Measurements from ENCODE around the gene GON4L. TPM values are rescaled to one million over a fixed set of nuclear protein-coding genes. Genes with fewer than 3 reads are reported as not detected.
"Not testable (repeated sequence)": the region's sequence is repeated elsewhere in the genome, so short reads cannot be mapped to it uniquely, and the experiment has no call there.

GON4L gene
- total RNA-seq, 1 donor from 2014 or later, result 89.5 TPM

GRCh38 chr1:155776414-155776813 lies 80.6 kb downstream of the GON4L start:
- H3K36me3 Mint-ChIP-seq (ENCODE audit: low read depth), result peaks cover 69% of the 10 kb centered on the region
- no peak for ATAC-seq (ENCODE audit: low read depth)
- CTCF ChIA-PET, result interaction anchor here (0.6 kb wide), 1 partner anchor 46 kb away, joined by 3 read pairs; no protein-coding TSS in a partner anchor
- POLR2A ChIA-PET, result no interaction called here
- no peak overlapping the region for H3K27ac Mint-ChIP-seq
- H3K9me3 Mint-ChIP-seq, result no peaks in the 10 kb centered on the region
- no peaks in the 10 kb centered on the region for H3K4me1 Mint-ChIP-seq
- TF ChIP-seq CTCF (IDR thresholded peaks at IDR 0.05), result no peak
- H3K4me3 Mint-ChIP-seq, result no peak overlapping the region
- no peaks in the 10 kb centered on the region for H3K27me3 Mint-ChIP-seq
- DNase-seq, result no peak
- intact Hi-C loops (cut with micrococcal nuclease), result no loop called here

DNA sequence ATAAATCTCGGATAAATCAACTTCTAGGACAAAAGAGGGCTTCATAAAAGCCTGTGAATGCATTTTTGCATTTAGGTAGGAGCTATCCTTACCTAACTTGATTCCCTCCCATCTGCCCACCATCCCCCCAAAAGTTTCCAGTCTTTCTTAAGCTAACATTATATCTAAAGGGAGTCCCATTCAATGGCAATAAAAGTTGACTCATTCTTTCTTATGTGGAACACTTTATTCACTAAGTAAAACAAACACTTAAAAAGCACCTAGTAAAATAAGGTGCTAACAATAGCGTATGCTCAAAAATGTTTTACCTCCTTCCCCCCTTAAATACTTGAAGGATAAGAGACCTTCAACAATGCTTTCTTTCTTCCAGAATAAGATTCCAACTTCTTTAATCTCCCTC lies 83.8 kb downstream of the GON4L start:
- intact Hi-C loops (cut with micrococcal nuclease), result no loop called here
- Mint-ChIP-seq H3K9me3 (no peaks in the 10 kb centered on the region), H3K27ac (no peak overlapping the region), H3K36me3 (ENCODE audit: low read depth) (peaks cover 86% of the 10 kb centered on the region), H3K4me3 (no peak overlapping the region), H3K4me1 (no peaks in the 10 kb centered on the region), H3K27me3 (no peaks in the 10 kb centered on the region)
- ChIA-PET POLR2A (no interaction called here), CTCF (no interaction called here)
- no peak for ATAC-seq (ENCODE audit: low read depth)
- no peak for DNase-seq
- TF ChIP-seq CTCF (IDR thresholded peaks at IDR 0.05), result no peak

DNA sequence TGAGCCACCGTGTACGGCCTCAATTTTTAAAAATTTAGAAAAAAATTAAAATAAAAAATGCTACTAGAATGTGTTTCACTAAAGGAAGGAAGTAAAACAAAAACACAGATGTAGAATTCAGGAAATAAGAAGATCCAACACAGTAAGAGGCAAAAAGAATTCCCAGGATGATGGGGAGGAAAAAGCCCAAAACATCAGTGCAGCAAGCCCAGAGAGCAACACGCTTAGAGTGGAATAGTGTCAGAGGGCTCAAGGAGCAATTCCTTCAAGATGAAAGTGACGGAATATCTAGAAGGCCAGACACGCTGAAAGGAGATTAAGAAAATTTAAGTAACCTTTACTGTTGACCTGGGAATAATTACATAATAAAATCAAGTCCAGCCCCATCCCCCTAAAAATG lies 87.8 kb downstream of the GON4L start:
- ChIA-PET CTCF (no interaction called here), POLR2A (no interaction called here)
- H3K4me3 Mint-ChIP-seq, result no peak overlapping the region
- H3K36me3 Mint-ChIP-seq (ENCODE audit: low read depth), result peaks cover 84% of the 10 kb centered on the region
- DNase-seq (no peak), ATAC-seq (ENCODE audit: low read depth) (no peak)
- no peak for TF ChIP-seq CTCF (IDR thresholded peaks at IDR 0.05)
- H3K27ac Mint-ChIP-seq, result no peak overlapping the region
- no peaks in the 10 kb centered on the region for H3K9me3 Mint-ChIP-seq
- intact Hi-C loops (cut with micrococcal nuclease), result no loop called here
- no peaks in the 10 kb centered on the region for H3K27me3 Mint-ChIP-seq
- H3K4me1 Mint-ChIP-seq, result no peaks in the 10 kb centered on the region

- POLR2A ChIA-PET, result interaction anchor here (0.5 kb wide), 1 partner anchor 1833 kb away, joined by 3 read pairs; no protein-coding TSS in a partner anchor
- H3K9me3 Mint-ChIP-seq; H3K4me3 Mint-ChIP-seq; intact Hi-C loops (cut with micrococcal nuclease); DNase-seq; CTCF ChIA-PET; ATAC-seq (ENCODE audit: low read depth); H3K27me3 Mint-ChIP-seq; H3K27ac Mint-ChIP-seq; H3K4me1 Mint-ChIP-seq: not testable (repeated sequence)
- peaks cover 84% of the 10 kb centered on the region for H3K36me3 Mint-ChIP-seq (ENCODE audit: low read depth)
Observed at GRCh38 chr1:155767399-155767989, 89.5 kb downstream of the GON4L start.

DNA sequence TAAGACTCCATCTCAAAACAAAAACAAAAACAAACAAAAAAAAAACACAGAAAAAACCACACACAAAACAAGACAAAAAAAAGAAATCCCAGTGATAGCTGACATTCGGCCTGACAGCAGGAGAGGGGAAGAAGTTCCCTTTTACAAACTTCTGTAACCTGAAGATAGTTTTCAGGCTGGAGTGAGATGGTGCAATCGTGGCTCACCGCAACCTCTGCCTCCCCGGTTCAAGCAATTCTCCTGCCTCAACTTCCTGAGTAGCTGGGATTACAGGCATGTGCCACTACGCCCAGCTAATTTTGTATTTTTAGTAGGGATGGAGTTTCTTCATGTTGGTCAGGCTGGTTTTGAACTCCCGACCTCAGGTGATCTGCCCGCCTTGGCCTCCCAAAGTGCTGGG lies 93.0 kb downstream of the GON4L start:
- H3K27me3 Mint-ChIP-seq; ATAC-seq (ENCODE audit: low read depth); intact Hi-C loops (cut with micrococcal nuclease); DNase-seq; H3K27ac Mint-ChIP-seq; CTCF ChIA-PET; H3K9me3 Mint-ChIP-seq; H3K4me3 Mint-ChIP-seq: not testable (repeated sequence)
- peaks cover 82% of the 10 kb centered on the region for H3K36me3 Mint-ChIP-seq (ENCODE audit: low read depth)
- peaks cover 10% of the 10 kb centered on the region for H3K4me1 Mint-ChIP-seq
- POLR2A ChIA-PET, result interaction anchor here (0.7 kb wide), 1 partner anchor 395 kb away, joined by 3 read pairs; no protein-coding TSS in a partner anchor

GRCh38 chr1:155763090-155763815 lies 93.8 kb downstream of the GON4L start:
- DNase-seq; H3K9me3 Mint-ChIP-seq; H3K4me3 Mint-ChIP-seq; H3K27me3 Mint-ChIP-seq; H3K27ac Mint-ChIP-seq; ATAC-seq (ENCODE audit: low read depth); intact Hi-C loops (cut with micrococcal nuclease); CTCF ChIA-PET: not testable (repeated sequence)
- H3K4me1 Mint-ChIP-seq, result peaks cover 10% of the 10 kb centered on the region
- H3K36me3 Mint-ChIP-seq (ENCODE audit: low read depth), result peaks cover 77% of the 10 kb centered on the region
- POLR2A ChIA-PET, result interaction anchor here (0.6 kb wide), 1 partner anchor 28 kb away, joined by 4 read pairs; no protein-coding TSS in a partner anchor

Measured in activated B cell treated with CpG ODN at 0.5 μM for 24 hours (primary cell).